CD14-positive monocyte (primary cell): Measurements from ENCODE around the gene CCL8. TPM values are rescaled to one million over a fixed set of nuclear protein-coding genes. Genes with fewer than 3 reads are reported as not detected.

ENCODE experiments used
- DNase-seq, 3 donors: peaks; one replicate each; pipeline ENCODE4 v3.0.0-alpha.2; 2011 to 2022
- H2AFZ ChIP-seq: 2 replicates; pipeline ENCODE4 v1.6.0; 2012; ENCODE audit warnings: mild to moderate bottlenecking, low read depth, low read length, inconsistent platforms; ENCODE audit not compliant: insufficient read depth, poor library complexity, severe bottlenecking
- H3K27ac ChIP-seq, 2 donors: 1 replicate in 1 of 2; 2 replicates in 1 of 2; pipeline ENCODE4 v1.5.1; 2012 to 2013; ENCODE audit warnings: low read length in 2 of 2, control low read depth in 1 of 2, inconsistent platforms in 1 of 2, low read depth in 1 of 2, mild to moderate bottlenecking in 1 of 2
- H3K27me3 ChIP-seq, 2 donors: one replicate each; pipeline versions ENCODE4 v1.6.0 to v1.6.1; 2011 to 2013; ENCODE audit warnings: low read length in 2 of 2; ENCODE audit not compliant: control insufficient read depth in 2 of 2, insufficient read depth in 2 of 2
- H3K36me3 ChIP-seq, 2 donors: replicated peaks in 1 of 2; 1 replicate in 1 of 2; 2 replicates in 1 of 2; pipeline versions ENCODE4 v1.5.1 to v1.6.1; 2012 to 2013; ENCODE audit warnings: low read length in 2 of 2, control low read depth in 1 of 2, inconsistent platforms in 1 of 2, mild to moderate bottlenecking in 1 of 2; ENCODE audit not compliant: insufficient read depth in 2 of 2, control insufficient read depth in 1 of 2
- H3K4me1 ChIP-seq, 2 donors: 1 replicate in 1 of 2; 2 replicates in 1 of 2; pipeline versions ENCODE4 v1.5.1 to v1.6.1; 2012 to 2013; ENCODE audit warnings: low read length in 2 of 2, control low read depth in 1 of 2, inconsistent platforms in 1 of 2, mild to moderate bottlenecking in 1 of 2, moderate library complexity in 1 of 2; ENCODE audit not compliant: insufficient read depth in 2 of 2, control insufficient read depth in 1 of 2
- H3K4me2 ChIP-seq: replicated peaks from 2 replicates; pipeline ENCODE3; 2012; ENCODE audit warnings: low read length, moderate library complexity, mild to moderate bottlenecking; ENCODE audit not compliant: poor library complexity, severe bottlenecking; ENCODE audit errors: extremely low read depth
- H3K4me3 ChIP-seq, 3 experiments: fragments of 200-600 bp in 1 of 3; sonication (generic) in 1 of 3; replicated peaks in 1 of 3; 1 replicate in 2 of 3; 2 replicates in 1 of 3; pipeline ENCODE4 v1.5.1; 2011 to 2013; ENCODE audit warnings: low read length in 3 of 3, mild to moderate bottlenecking in 3 of 3, control low read depth in 2 of 3, low read depth in 2 of 3, inconsistent platforms in 1 of 3, moderate library complexity in 1 of 3
- H3K79me2 ChIP-seq: 2 replicates; pipeline ENCODE4 v1.6.0; 2012; ENCODE audit warnings: mild to moderate bottlenecking, control low read depth, inconsistent platforms, low read length, moderate library complexity; ENCODE audit not compliant: insufficient read depth
- H3K9ac ChIP-seq: 2 replicates; pipeline ENCODE4 v1.6.0; 2017; ENCODE audit warnings: low read length, mild to moderate bottlenecking; ENCODE audit not compliant: insufficient read depth, poor library complexity, severe bottlenecking
- H3K9me3 ChIP-seq, 2 donors: replicated peaks in 1 of 2; 1 replicate in 1 of 2; 2 replicates in 1 of 2; pipeline versions ENCODE4 v1.5.1 to v1.6.1; 2012 to 2013; ENCODE audit warnings: low read length in 2 of 2, control low read depth in 1 of 2; ENCODE audit not compliant: control insufficient read depth in 1 of 2, insufficient read depth in 1 of 2
- H4K20me1 ChIP-seq: 2 replicates; pipeline ENCODE4 v1.6.0; 2012; ENCODE audit warnings: mild to moderate bottlenecking, low read length, control low read depth, moderate library complexity; ENCODE audit not compliant: insufficient read depth
- H3K27ac Mint-ChIP-seq, 7 donors: one replicate each; pipeline ENCODE4 v1.8.0; 2020; ENCODE audit warnings: mild to moderate bottlenecking in 7 of 7, mixed read lengths in 7 of 7, moderate library complexity in 6 of 7, inconsistent platforms in 2 of 7
- H3K27me3 Mint-ChIP-seq, 3 donors: one replicate each; pipeline ENCODE4 v1.8.0; 2021 to 2022; ENCODE audit warnings: low read depth in 3 of 3, mild to moderate bottlenecking in 3 of 3, mixed read lengths in 3 of 3, moderate library complexity in 3 of 3, inconsistent platforms in 1 of 3
- H3K36me3 Mint-ChIP-seq, 2 donors: one replicate each; pipeline ENCODE4 v1.8.0; 2020; ENCODE audit warnings: mixed read lengths in 2 of 2, inconsistent platforms in 1 of 2, mild to moderate bottlenecking in 1 of 2
- H3K4me1 Mint-ChIP-seq: one replicate; pipeline ENCODE4 v1.8.0; 2020; ENCODE audit warnings: mild to moderate bottlenecking, mixed read lengths
- H3K4me3 Mint-ChIP-seq, 2 donors: one replicate each; pipeline ENCODE4 v1.8.0; 2020; ENCODE audit warnings: mild to moderate bottlenecking in 2 of 2, mixed read lengths in 2 of 2, moderate library complexity in 1 of 2
- H3K9me3 Mint-ChIP-seq, 7 donors: one replicate each; pipeline ENCODE4 v1.8.0; 2020 to 2022; ENCODE audit warnings: mixed read lengths in 7 of 7, mild to moderate bottlenecking in 6 of 7, moderate library complexity in 6 of 7, inconsistent platforms in 2 of 7
- WGBS: methylation state at CpG from one replicate; pipeline ENCODE4 v1.1.5; 2013; ENCODE audit warnings: missing lambda C conversion rate; ENCODE audit not compliant: insufficient coverage; 5-methylcytosine and 5-hydroxymethylcytosine counted together
- intact Hi-C, 2 donors: fragments of 100-400 bp; cut with micrococcal nuclease; formaldehyde crosslinking; loops; one replicate each; pipeline versions ENCODE4 v1.15.0 to v1.15.1; 2023
- polyA plus RNA-seq, 3 donors: library from polyadenylated mRNA; depleted of rRNA in 1 of 3; unstranded in 2 of 3; stranded (reverse) in 1 of 3; fragments of 300-500 nt in 2 of 3; fragments of >200 nt in 1 of 3; fragmentation: Illumina TruSeq in 2 of 3; gene quantifications; 1 replicate in 2 of 3; 2 replicates in 1 of 3; pipeline ENCODE4 v1.2.3, GENCODE V29; 2012 to 2021
- TF ChIP-seq, protein P1 (sequence below): fragments of 200-600 bp; IDR thresholded peaks from one replicate; pipeline ENCODE4 v1.8.0; 2022; ENCODE audit warnings: antibody characterized with exemption, mild to moderate bottlenecking

The CCL8 gene
- polyA plus RNA-seq, 3 donors: 0.17 to 1.3 (median 0.98) TPM

- peaks cover 0 to 2% of the 10 kb centered on the region in 2 donors for H3K36me3 Mint-ChIP-seq
- H3K4me3 Mint-ChIP-seq: no peak overlapping the region
- H3K27me3 Mint-ChIP-seq: peaks cover 0 to 2% (median 0%) of the 10 kb centered on the region in 3 donors
- Histone ChIP-seq H3K27ac (no peak overlapping the region), H3K4me1 (peaks cover 52 to 65% of the 10 kb centered on the region in 2 donors), H3K9me3 (no peaks in the 10 kb centered on the region), H3K4me3 (no peak overlapping the region), H3K27me3 (no peaks in the 10 kb centered on the region), H2AFZ (no peak overlapping the region), H3K79me2 (no peaks in the 10 kb centered on the region), H4K20me1 (no peaks in the 10 kb centered on the region), H3K9ac (no peak overlapping the region), H3K4me2 (no peak overlapping the region), H3K36me3 (no peaks in the 10 kb centered on the region)
- H3K9me3 Mint-ChIP-seq: no peaks in the 10 kb centered on the region
- H3K27ac Mint-ChIP-seq: peak overlapping the region in 1 of 7 donors; percentile 57
- 83% methylated on average over 2 of the region's 2 CpGs for WGBS
- intact Hi-C loops: loop anchor here in 1 of 2 donors (5.0 to 10.0 kb wide), 3 partner anchors 60 to 117 kb away; partner anchors contain the start of gene CCL2
- H3K4me1 Mint-ChIP-seq: peaks cover 24% of the 10 kb centered on the region
- TF ChIP-seq, protein P1, sequence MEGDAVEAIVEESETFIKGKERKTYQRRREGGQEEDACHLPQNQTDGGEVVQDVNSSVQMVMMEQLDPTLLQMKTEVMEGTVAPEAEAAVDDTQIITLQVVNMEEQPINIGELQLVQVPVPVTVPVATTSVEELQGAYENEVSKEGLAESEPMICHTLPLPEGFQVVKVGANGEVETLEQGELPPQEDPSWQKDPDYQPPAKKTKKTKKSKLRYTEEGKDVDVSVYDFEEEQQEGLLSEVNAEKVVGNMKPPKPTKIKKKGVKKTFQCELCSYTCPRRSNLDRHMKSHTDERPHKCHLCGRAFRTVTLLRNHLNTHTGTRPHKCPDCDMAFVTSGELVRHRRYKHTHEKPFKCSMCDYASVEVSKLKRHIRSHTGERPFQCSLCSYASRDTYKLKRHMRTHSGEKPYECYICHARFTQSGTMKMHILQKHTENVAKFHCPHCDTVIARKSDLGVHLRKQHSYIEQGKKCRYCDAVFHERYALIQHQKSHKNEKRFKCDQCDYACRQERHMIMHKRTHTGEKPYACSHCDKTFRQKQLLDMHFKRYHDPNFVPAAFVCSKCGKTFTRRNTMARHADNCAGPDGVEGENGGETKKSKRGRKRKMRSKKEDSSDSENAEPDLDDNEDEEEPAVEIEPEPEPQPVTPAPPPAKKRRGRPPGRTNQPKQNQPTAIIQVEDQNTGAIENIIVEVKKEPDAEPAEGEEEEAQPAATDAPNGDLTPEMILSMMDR: no peak
- DNase-seq: no peak
Observed at GRCh38 chr17:34364751-34365150, 45.5 kb downstream of the CCL8 start.

DNA sequence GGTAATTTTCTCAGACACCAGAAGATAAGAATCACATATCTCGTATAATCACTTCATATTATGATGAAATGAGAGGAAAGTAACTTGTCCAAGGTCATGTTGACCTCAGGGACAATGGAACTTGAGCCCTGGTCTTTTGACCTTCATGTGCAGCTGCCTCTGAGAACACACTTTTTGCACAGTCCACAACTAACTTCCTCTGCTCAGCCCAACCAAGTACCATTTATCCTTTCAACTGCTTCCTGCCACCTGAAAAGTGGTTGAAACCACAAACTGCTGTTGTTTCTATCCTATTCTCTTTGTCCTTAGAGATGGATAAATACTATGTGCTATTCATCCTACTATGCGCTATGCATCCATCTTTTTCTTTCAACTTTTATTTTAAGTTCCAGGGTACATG lies 46.1 kb downstream of the CCL8 start:
- H3K4me3 ChIP-seq: no peak overlapping the region
- H3K36me3 ChIP-seq: no peaks in the 10 kb centered on the region
- Mint-ChIP-seq H3K4me3 (no peak overlapping the region), H3K9me3 (no peaks in the 10 kb centered on the region), H3K27me3 (peaks cover 0 to 2% (median 0%) of the 10 kb centered on the region in 3 donors), H3K27ac (no peak overlapping the region), H3K4me1 (peaks cover 24% of the 10 kb centered on the region), H3K36me3 (no peaks in the 10 kb centered on the region)
- no peak for DNase-seq
- H2AFZ ChIP-seq: no peak overlapping the region
- H3K27me3 ChIP-seq: no peaks in the 10 kb centered on the region
- no peak overlapping the region for H3K9ac ChIP-seq
- no peak overlapping the region for H3K27ac ChIP-seq
- H3K4me2 ChIP-seq: no peak overlapping the region
- H3K79me2 ChIP-seq: no peaks in the 10 kb centered on the region
- H3K9me3 ChIP-seq: no peaks in the 10 kb centered on the region
- no CpG with 5 or more reads among the region's 2 CpGs for WGBS
- TF ChIP-seq, protein P1: no peak
- peaks cover 58 to 70% of the 10 kb centered on the region in 2 donors for H3K4me1 ChIP-seq
- intact Hi-C loops: loop anchor here in 1 of 2 donors (5.0 to 10.0 kb wide), 2 partner anchors 61 to 118 kb away; no protein-coding TSS in a partner anchor
- H4K20me1 ChIP-seq: no peaks in the 10 kb centered on the region
